ENCODE results near the gene MVB12B.

MVB12B gene

DNA sequence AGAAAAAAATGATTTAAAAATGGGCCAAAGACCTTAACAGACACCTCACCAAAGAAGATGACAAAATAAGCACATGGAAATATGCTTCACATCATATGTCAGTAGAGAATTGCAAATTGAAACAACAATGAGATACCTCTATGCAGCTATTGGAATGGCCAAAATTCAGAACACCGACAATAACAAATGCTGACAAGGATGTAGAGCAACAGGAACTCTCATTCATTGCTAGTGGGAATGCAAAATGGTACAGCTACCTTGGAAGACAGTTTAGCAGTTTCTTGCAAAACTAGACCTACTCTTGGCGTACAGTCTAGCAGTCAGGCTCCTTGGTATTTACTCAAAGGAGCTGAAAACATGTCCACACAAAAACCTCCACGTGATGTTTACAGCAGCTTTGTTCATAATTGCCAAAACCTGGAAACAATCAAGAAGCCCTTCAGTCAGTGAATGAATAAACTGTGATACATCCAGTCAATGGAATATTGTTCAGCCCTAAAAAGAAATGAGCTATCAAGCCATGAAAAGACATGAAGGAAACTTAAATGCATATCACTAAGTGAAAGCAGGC is 10.5 kb upstream of the MVB12B start:
- H3K4me3 Mint-ChIP-seq = no peak overlapping the region
- H3K27ac Mint-ChIP-seq = no peak overlapping the region
- H3K27me3 Mint-ChIP-seq = no peaks in the 10 kb centered on the region
- H3K9me3 Mint-ChIP-seq (ENCODE audit: low read depth) = no peaks in the 10 kb centered on the region
- H3K36me3 Mint-ChIP-seq = no peaks in the 10 kb centered on the region
- H3K4me1 Mint-ChIP-seq (ENCODE audit: low read depth) = peaks cover 13% of the 10 kb centered on the region

- Mint-ChIP-seq H3K27ac (no peak overlapping the region), H3K27me3 (no peaks in the 10 kb centered on the region), H3K9me3 (ENCODE audit: low read depth) (no peaks in the 10 kb centered on the region), H3K4me3 (no peak overlapping the region), H3K36me3 (no peaks in the 10 kb centered on the region), H3K4me1 (ENCODE audit: low read depth) (peaks cover 13% of the 10 kb centered on the region)
Measured at GRCh38 chr9:126317513-126317912, 9.1 kb upstream of the MVB12B start.

GRCh38 chr9:126318858-126319257 is 7.8 kb upstream of the MVB12B start:
- Mint-ChIP-seq H3K27me3 (no peaks in the 10 kb centered on the region), H3K4me3 (no peak overlapping the region), H3K9me3 (ENCODE audit: low read depth) (no peaks in the 10 kb centered on the region), H3K27ac (no peak overlapping the region), H3K36me3 (no peaks in the 10 kb centered on the region), H3K4me1 (ENCODE audit: low read depth) (peaks cover 13% of the 10 kb centered on the region)

DNA sequence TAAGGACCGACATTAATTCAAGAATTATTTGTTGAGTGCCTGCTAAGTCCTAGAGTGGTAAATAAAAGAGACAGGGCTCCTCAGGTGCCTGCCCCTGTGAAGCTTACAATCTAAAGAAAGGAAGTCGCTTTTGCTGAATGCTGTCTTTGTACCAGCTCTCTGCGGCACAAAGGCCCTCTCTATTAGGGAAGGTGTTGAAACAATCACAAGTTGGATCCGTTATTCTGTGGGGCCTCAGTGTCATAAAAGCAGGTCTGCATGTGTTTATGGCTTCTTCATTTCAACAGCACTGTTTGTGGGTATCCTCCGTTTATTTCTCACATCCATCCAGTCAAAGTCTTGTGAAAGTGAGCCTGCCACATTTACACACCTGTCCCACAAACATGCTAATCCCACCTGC is 7.0 kb upstream of the MVB12B start:
- Mint-ChIP-seq H3K9me3 (ENCODE audit: low read depth) (no peaks in the 10 kb centered on the region), H3K27ac (no peak overlapping the region), H3K4me3 (no peak overlapping the region), H3K4me1 (ENCODE audit: low read depth) (peaks cover 13% of the 10 kb centered on the region), H3K27me3 (no peaks in the 10 kb centered on the region), H3K36me3 (no peaks in the 10 kb centered on the region)

DNA sequence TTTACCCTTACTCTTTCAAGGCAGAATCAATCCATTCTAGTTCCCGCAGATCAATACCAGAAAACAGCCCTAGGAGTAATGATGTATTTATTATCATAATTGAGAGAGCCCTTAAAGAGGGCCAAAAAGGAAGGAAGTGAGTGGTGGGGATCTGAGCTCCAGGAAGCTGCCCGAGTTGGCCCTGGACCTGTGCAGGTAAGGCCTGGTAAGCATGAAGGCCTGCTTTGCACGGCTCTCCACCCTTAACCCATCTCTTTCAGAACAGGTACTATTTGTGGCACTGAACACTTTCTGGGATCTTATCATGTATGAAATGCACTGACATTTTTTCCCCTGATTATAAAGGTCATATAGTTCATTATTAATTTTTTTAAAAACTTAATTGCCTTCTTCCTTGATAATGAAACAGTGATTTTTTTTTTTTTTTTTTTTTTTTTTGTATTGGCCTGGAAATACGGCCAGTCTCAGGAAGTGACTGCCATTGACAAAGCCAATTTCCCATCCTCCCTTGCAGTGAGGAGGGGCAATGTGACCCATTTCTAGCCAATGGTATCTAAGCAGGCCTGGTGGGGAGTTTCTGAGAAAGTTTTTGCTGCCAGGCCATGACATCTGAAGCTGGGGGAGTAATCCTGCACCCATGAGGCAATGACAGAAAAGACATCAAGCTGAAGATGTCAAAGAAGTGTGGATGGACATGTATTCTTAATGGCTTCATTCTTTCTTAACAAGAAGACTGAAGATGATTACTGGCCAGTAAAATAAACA is 6.3 kb upstream of the MVB12B start:
- H3K36me3 Mint-ChIP-seq = no peaks in the 10 kb centered on the region
- H3K27me3 Mint-ChIP-seq = no peaks in the 10 kb centered on the region
- no peaks in the 10 kb centered on the region for H3K9me3 Mint-ChIP-seq (ENCODE audit: low read depth)
- no peak overlapping the region for H3K4me3 Mint-ChIP-seq
- H3K27ac Mint-ChIP-seq = no peak overlapping the region
- H3K4me1 Mint-ChIP-seq (ENCODE audit: low read depth) = peaks cover 13% of the 10 kb centered on the region

DNA sequence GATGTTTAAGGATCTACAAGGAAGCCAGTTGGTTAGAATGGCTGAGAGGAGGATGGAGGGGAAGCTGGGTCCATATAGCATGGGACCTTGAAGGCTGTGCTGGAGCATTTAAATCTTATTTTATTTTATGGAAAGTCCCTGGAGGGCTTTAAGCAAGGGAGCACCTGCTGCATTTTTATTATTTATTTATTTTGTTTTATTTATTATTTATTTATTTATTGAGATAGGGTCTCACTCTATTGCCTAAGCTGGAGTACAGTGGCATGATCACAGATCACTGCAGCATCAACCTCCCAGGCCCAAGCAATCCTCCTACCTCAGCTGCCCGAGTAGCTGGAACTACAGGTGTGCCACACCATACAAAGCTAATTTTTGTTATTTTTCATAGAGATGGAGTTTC is 4.9 kb upstream of the MVB12B start:
- Mint-ChIP-seq H3K27me3 (no peaks in the 10 kb centered on the region), H3K27ac (no peak overlapping the region), H3K4me3 (no peak overlapping the region), H3K9me3 (ENCODE audit: low read depth) (no peaks in the 10 kb centered on the region), H3K4me1 (ENCODE audit: low read depth) (peaks cover 15% of the 10 kb centered on the region), H3K36me3 (no peaks in the 10 kb centered on the region)

DNA sequence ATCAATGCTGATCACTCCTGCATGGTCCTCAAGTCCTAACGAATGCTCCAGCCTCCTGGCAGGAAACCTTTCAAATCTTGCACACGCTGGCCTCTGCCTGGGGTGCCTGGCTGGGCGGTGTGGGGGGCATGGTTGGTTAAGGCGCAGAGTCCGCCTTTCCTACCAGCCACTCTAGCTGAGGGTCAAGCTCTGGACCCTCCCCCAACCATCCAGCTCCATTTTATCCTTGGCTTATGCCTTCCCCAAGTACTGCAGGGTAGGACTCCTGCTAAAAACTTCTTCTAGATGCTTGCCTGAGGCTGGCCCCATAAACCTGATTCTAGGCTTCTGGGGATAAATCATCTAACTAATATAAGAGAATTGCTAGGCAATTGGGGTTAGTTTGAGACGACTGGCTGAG is 808 bp upstream of the MVB12B start:
- Mint-ChIP-seq H3K4me1 (ENCODE audit: low read depth) (peaks cover 37% of the 10 kb centered on the region), H3K27me3 (no peaks in the 10 kb centered on the region), H3K36me3 (no peaks in the 10 kb centered on the region), H3K4me3 (peak overlapping the region; percentile 87), H3K9me3 (ENCODE audit: low read depth) (no peaks in the 10 kb centered on the region), H3K27ac (peak overlapping the region; percentile 85)

DNA sequence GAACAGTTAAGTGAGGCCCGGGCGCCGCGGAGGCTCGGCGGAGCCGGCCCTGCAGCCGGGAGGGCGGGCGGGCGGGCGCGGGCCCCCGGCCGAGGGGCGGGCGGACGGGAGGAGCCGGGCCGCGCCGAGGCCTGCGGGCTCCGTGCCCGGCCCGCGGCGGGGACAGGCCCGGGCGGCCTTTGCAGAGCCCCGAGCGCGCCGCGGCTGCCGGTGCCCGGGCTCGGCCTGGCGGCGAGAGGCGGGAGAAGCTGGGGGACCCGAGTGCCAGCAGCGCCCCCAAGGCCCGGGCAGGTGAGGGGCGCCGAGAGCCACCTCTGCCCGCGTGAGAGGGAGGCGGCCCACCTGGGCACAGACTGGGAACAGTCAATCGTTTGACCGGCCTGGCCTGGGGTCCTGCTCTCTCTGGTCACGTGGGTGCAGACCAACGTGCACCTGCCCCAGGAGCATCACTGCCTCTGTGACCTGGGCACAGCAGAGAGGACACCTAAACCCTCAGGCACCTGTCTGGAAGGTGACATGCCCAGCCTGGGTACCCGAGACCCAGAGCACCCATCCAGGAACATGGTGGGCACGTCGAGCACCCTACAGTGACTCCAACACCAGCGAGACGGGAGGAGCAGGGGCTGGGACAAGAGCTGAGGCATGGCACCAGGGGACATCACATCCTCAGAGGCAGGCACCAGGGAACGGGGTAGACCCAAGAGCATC is 531 bp downstream of the MVB12B start:
- Mint-ChIP-seq H3K4me3 (peak overlapping the region; percentile 83), H3K36me3 (peaks cover 2% of the 10 kb centered on the region), H3K4me1 (ENCODE audit: low read depth) (peaks cover 50% of the 10 kb centered on the region), H3K9me3 (ENCODE audit: low read depth) (no peaks in the 10 kb centered on the region), H3K27ac (peak overlapping the region; percentile 70), H3K27me3 (no peaks in the 10 kb centered on the region)

- H3K36me3 Mint-ChIP-seq = peaks cover 4% of the 10 kb centered on the region
- H3K9me3 Mint-ChIP-seq (ENCODE audit: low read depth) = no peaks in the 10 kb centered on the region
- H3K27ac Mint-ChIP-seq = peak overlapping the region; percentile 70
- no peaks in the 10 kb centered on the region for H3K27me3 Mint-ChIP-seq
- peak overlapping the region; percentile 83 for H3K4me3 Mint-ChIP-seq
- peaks cover 53% of the 10 kb centered on the region for H3K4me1 Mint-ChIP-seq (ENCODE audit: low read depth)
Measured at GRCh38 chr9:126327714-126328185, 1.1 kb downstream of the MVB12B start.

- Mint-ChIP-seq H3K9me3 (ENCODE audit: low read depth) (no peaks in the 10 kb centered on the region), H3K4me1 (ENCODE audit: low read depth) (peaks cover 56% of the 10 kb centered on the region), H3K4me3 (peak overlapping the region; percentile 83), H3K36me3 (peaks cover 5% of the 10 kb centered on the region), H3K27me3 (no peaks in the 10 kb centered on the region), H3K27ac (no peak overlapping the region)
Measured at GRCh38 chr9:126328407-126328806, 1.8 kb downstream of the MVB12B start.

DNA sequence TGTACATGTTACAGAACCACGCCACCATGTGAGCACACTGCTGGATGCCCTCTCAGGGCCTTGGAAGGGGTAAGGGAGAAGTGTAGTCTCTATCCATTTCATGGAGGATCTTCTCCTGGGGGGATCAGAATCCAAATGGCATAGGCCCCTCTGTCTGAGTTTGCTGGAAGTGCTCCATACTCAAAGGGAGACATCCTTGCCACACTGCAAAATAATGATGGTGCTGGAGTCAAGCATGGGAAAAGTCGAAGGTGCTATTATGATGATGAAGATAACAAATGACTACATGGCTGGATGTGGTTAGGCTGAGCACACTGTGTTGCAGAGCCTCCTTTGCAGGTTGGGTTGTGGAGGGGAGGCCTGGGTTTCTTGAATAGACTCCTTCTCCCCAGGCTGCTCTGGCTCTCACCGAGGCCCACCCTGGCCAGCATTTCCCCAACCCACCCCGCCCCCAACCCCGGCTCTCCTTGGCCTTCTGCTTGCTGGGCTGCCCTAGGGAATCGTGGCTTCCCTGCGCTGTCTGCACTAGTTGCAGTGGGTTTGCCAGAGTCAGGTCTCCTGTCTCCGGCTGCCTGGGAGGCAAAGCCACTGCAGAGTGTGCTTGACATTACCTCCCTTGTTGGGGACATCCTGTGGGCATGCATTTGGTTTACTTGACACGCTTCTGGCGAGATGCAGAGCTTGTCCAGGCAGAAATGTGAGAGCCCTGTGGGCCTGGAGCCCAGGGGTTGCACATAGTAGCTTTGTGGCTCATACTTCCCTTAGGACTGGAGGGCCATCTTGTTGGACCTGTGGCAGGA is 3.0 kb downstream of the MVB12B start:
- peaks cover 8% of the 10 kb centered on the region for H3K36me3 Mint-ChIP-seq
- peak overlapping the region; percentile 44 for H3K4me3 Mint-ChIP-seq
- no peaks in the 10 kb centered on the region for H3K9me3 Mint-ChIP-seq (ENCODE audit: low read depth)
- no peaks in the 10 kb centered on the region for H3K27me3 Mint-ChIP-seq
- peak overlapping the region; percentile 22 for H3K27ac Mint-ChIP-seq
- H3K4me1 Mint-ChIP-seq (ENCODE audit: low read depth) = peaks cover 60% of the 10 kb centered on the region

- H3K36me3 Mint-ChIP-seq = peaks cover 8% of the 10 kb centered on the region
- H3K4me1 Mint-ChIP-seq (ENCODE audit: low read depth) = peaks cover 60% of the 10 kb centered on the region
- H3K9me3 Mint-ChIP-seq (ENCODE audit: low read depth) = no peaks in the 10 kb centered on the region
- no peaks in the 10 kb centered on the region for H3K27me3 Mint-ChIP-seq
- H3K4me3 Mint-ChIP-seq = no peak overlapping the region
- peak overlapping the region; percentile 2 for H3K27ac Mint-ChIP-seq
Measured at GRCh38 chr9:126330536-126330935, 3.9 kb downstream of the MVB12B start.

- Mint-ChIP-seq H3K9me3 (ENCODE audit: low read depth) (no peaks in the 10 kb centered on the region), H3K4me1 (ENCODE audit: low read depth) (peaks cover 57% of the 10 kb centered on the region), H3K27me3 (no peaks in the 10 kb centered on the region), H3K27ac (no peak overlapping the region), H3K4me3 (no peak overlapping the region), H3K36me3 (peaks cover 8% of the 10 kb centered on the region)
Measured at GRCh38 chr9:126331964-126332748, 5.5 kb downstream of the MVB12B start.

Measured in activated naive CD8-positive, alpha-beta T cell (primary cell).